PFSK-1 (cell line): ENCODE data around the gene MTRF1L.

ENCODE experiments used
- FOXP2 ChIP-seq: optimal IDR thresholded peaks from 2 replicates; pipeline ENCODE3; 2011; ENCODE audit warnings: borderline replicate concordance, control low read depth, inconsistent platforms; ENCODE audit not compliant: insufficient read depth; ENCODE audit errors: extremely low read length, extremely low read depth
- POLR2AphosphoS5 ChIP-seq: IDR thresholded peaks from 2 replicates; pipeline ENCODE4 v1.6.1; 2012; ENCODE audit warnings: low read depth, mild to moderate bottlenecking, control low read depth, low read length, moderate library complexity
- REST ChIP-seq, 2 experiments: IDR thresholded peaks; 2 replicates each; pipeline versions ENCODE4 v1.6.1 to v1.8.0; 2011 to 2012; ENCODE audit warnings: low read depth in 2 of 2, low read length in 2 of 2, control low read depth in 1 of 2, inconsistent platforms in 1 of 2, mild to moderate bottlenecking in 1 of 2, moderate library complexity in 1 of 2; ENCODE audit not compliant: insufficient read depth in 1 of 2
- SIN3A ChIP-seq: IDR thresholded peaks from 2 replicates; pipeline ENCODE4 v1.6.1; 2012; ENCODE audit warnings: mild to moderate bottlenecking, low read length, moderate library complexity, borderline replicate concordance; ENCODE audit not compliant: insufficient read depth
- TAF1 ChIP-seq: IDR thresholded peaks from 2 replicates; pipeline ENCODE4 v1.6.1; 2012; ENCODE audit warnings: low read length, control low read depth, borderline replicate concordance; ENCODE audit not compliant: insufficient read depth

Gene MTRF1L

GRCh38 chr6:152993431-152993830 is 9.1 kb downstream of the MTRF1L start:
- TF ChIP-seq FOXP2 (no peak), POLR2AphosphoS5 (no peak), REST (IDR thresholded peaks at IDR 0.05; ENCODE audit: insufficient read depth in 1 of 2, low read depth in 2 of 2, low read length in 2 of 2) (no peak), SIN3A (no peak), TAF1 (no peak)

DNA sequence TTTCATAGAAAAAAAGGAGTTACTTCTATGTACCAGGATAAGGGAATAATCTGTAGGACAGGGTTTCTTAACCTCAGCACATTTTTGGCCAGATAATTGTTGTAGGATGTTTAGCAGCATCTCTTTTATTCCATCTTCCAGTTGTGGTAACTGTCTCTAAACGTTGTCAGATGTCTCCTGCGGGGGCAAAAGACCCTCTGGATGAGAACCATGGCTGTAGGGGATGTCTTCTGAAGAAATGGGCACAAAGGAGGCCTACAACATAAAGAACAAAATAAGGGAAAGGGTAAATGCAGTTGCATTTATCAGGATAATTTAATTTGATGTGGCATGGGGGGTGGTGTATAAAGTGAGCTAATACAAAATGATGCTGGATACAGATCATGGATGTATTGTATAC is 15.5 kb downstream of the MTRF1L start:
- no peak for TF ChIP-seq POLR2AphosphoS5
- TF ChIP-seq FOXP2, result no peak
- no peak for TF ChIP-seq REST (IDR thresholded peaks at IDR 0.05; ENCODE audit: insufficient read depth in 1 of 2, low read depth in 2 of 2, low read length in 2 of 2)
- TF ChIP-seq SIN3A, result no peak
- no peak for TF ChIP-seq TAF1

DNA sequence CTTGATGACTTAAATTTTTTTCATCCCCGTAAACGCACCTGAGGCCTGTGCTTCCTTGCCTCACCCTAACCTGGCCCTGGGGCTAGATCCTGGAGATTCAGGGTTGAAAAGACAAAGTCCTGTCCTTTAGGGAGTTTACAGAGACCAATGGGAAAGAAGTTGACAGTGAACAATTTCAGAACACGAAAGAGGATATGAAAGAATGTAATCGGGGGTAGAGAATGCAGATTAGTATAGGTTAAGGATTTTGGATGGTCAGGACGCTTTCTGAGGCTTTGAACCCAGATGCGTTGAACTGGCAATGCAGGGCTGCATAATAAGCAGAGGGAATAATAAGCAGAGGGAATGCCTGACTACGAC is 18.0 kb downstream of the MTRF1L start:
- TF ChIP-seq FOXP2 (no peak), SIN3A (no peak), REST (IDR thresholded peaks at IDR 0.05; ENCODE audit: insufficient read depth in 1 of 2, low read depth in 2 of 2, low read length in 2 of 2) (no peak), TAF1 (no peak), POLR2AphosphoS5 (no peak)

GRCh38 chr6:152983637-152984512 is 18.6 kb downstream of the MTRF1L start:
- TF ChIP-seq TAF1 (peak; percentile 81; the same call in 1 of the 2 replicates), FOXP2 (no peak), REST (IDR thresholded peaks at IDR 0.05; ENCODE audit: insufficient read depth in 1 of 2, low read depth in 2 of 2, low read length in 2 of 2) (no peak), POLR2AphosphoS5 (peak; percentile 92), SIN3A (no peak)
